PC-9 (cell line): ENCODE measurements around the gene FCHO2. TPM values are rescaled to one million over a fixed set of nuclear protein-coding genes. Genes with fewer than 3 reads are reported as not detected.

ENCODE experiments used
- Bru-seq: library from RNA; stranded (reverse); fragments of 400-500 nt; gene quantifications from one replicate; lab custom pipeline; 2021; lab: Mats Ljungman, UMichigan
- BruChase-seq, 2 experiments: library from RNA; stranded (reverse); fragments of 400-500 nt; gene quantifications; one replicate each; lab custom pipeline; 2021; lab: Mats Ljungman, UMichigan
- BruUV-seq: library from RNA; stranded (reverse); fragments of 400-500 nt; replicated peaks from 2 replicates; lab custom pipeline; 2021; lab: Mats Ljungman, UMichigan
- CTCF ChIA-PET: fragments of 300-600 bp; sonication (Branson Sonifier 250); formaldehyde crosslinking; loops from one replicate; lab custom pipeline; 2022; ENCODE audit warnings: antibody characterized with exemption; lab: Charles Lee
- POLR2A ChIA-PET: fragments of 300-600 bp; sonication (Branson Sonifier 250); formaldehyde crosslinking; loops from one replicate; lab custom pipeline; 2022; ENCODE audit warnings: antibody characterized with exemption; ENCODE audit not compliant: unreplicated experiment; lab: Charles Lee
- DNase-seq, 2 experiments: peaks; one replicate each; pipeline versions ENCODE4 v3.0.0 to v3.0.0-alpha.2; 2015 to 2022; ENCODE audit warnings: mixed read lengths in 1 of 2
- H2AFZ ChIP-seq: fragments of 200-600 bp; sonication (generic); 2 replicates; pipeline ENCODE4 v1.8.1; 2017; ENCODE audit warnings: antibody characterized with exemption
- H3F3A ChIP-seq: fragments of 200-600 bp; sonication (generic); 2 replicates; pipeline ENCODE4 v1.8.1; 2017; ENCODE audit warnings: antibody characterized with exemption, mild to moderate bottlenecking, low read depth; ENCODE audit not compliant: insufficient read depth
- H3K27ac ChIP-seq: fragments of 200-600 bp; sonication (generic); 2 replicates; pipeline ENCODE4 v1.6.1; 2016; ENCODE audit warnings: mixed run types
- H3K27me3 ChIP-seq: fragments of 200-600 bp; sonication (generic); 2 replicates; pipeline ENCODE4 v1.6.1; 2016; ENCODE audit warnings: low read depth, mixed run types; ENCODE audit not compliant: insufficient read depth
- H3K36me3 ChIP-seq: fragments of 200-600 bp; sonication (generic); 2 replicates; pipeline ENCODE4 v1.6.1; 2016; ENCODE audit warnings: low read depth, mixed run types
- H3K4me1 ChIP-seq: fragments of 200-600 bp; sonication (generic); replicated peaks from 2 replicates; pipeline ENCODE4 v1.6.1; 2016; ENCODE audit warnings: mixed run types; ENCODE audit not compliant: insufficient read depth
- H3K4me2 ChIP-seq: fragments of 200-600 bp; sonication (generic); 2 replicates; pipeline ENCODE4 v1.6.1; 2017; ENCODE audit warnings: mixed run types
- H3K4me3 ChIP-seq: fragments of 200-600 bp; sonication (generic); 2 replicates; pipeline ENCODE4 v1.6.1; 2016; ENCODE audit warnings: mixed run types
- H3K79me2 ChIP-seq: fragments of 200-600 bp; sonication (generic); 2 replicates; pipeline ENCODE4 v1.6.1; 2017; ENCODE audit warnings: low read depth, mixed run types
- H3K9me2 ChIP-seq: fragments of 200-600 bp; sonication (generic); 2 replicates; pipeline ENCODE4 v1.8.1; 2017; ENCODE audit warnings: mild to moderate bottlenecking; ENCODE audit not compliant: insufficient read depth
- H3K9me3 ChIP-seq: fragments of 200-600 bp; sonication (generic); 2 replicates; pipeline ENCODE4 v1.8.1; 2016; ENCODE audit warnings: low read depth; ENCODE audit not compliant: insufficient read depth
- H4K20me1 ChIP-seq: fragments of 200-600 bp; sonication (generic); 2 replicates; pipeline ENCODE4 v1.8.1; 2017; ENCODE audit not compliant: insufficient read depth
- CTCF ChIP-seq: fragments of 200-600 bp; sonication (generic); conservative IDR thresholded peaks from 2 replicates; pipeline ENCODE4 v1.6.1; 2017; ENCODE audit warnings: mixed run types, antibody characterized with exemption, mild to moderate bottlenecking, moderate library complexity
- EZH2 ChIP-seq: fragments of 200-600 bp; sonication (generic); IDR thresholded peaks from 2 replicates; pipeline ENCODE4 v1.8.0; 2017; ENCODE audit warnings: antibody characterized with exemption, low read depth
- intact Hi-C: fragments of 100-400 bp; cut with micrococcal nuclease; formaldehyde crosslinking; loops from one replicate; pipeline ENCODE4 v1.10.0; 2022; ENCODE audit not compliant: unreplicated experiment
- long read RNA-seq: library from polyadenylated mRNA; stranded (forward); transcript quantifications from one replicate; pipeline ENCODE4 v2.0.0, GENCODE V29; 2022
- total RNA-seq: library from RNA; stranded (reverse); gene quantifications from 2 replicates; pipeline ENCODE4 v1.2.3, GENCODE V29; 2021

FCHO2 gene
- 13.6 and 26.1 TPM in 2 replicates for total RNA-seq
- percentile 85 among the genes with signal in this experiment for Bru-seq, nascent RNA
- percentile 88 among the genes with signal in this experiment for BruChase-seq, experiment 1, labeled RNA remaining after a 2-hour chase
- BruChase-seq, experiment 2, labeled RNA remaining after a 6-hour chase, result percentile 72 among the genes with signal in this experiment
- long read RNA-seq, partial matches to known transcripts, result 2 of 6 reads
- long read RNA-seq, other reads (novel, unspliced or antisense), result 4 of 6 reads

- 0 out of 2 replicates have a peak, but pooled peaks cover 3% of the 10 kb centered on the region for H3K36me3 ChIP-seq
- H3K79me2 ChIP-seq, result peaks cover 52% of the 10 kb centered on the region
- ChIA-PET CTCF (interaction anchor here (0.8 kb wide), 1 partner anchor 35 kb away, joined by 3 read pairs; no protein-coding TSS in a partner anchor), POLR2A (interaction anchor here (0.6 kb wide), 2 partner anchors 1033 to 1316 kb away, joined by 3 read pairs; no protein-coding TSS in a partner anchor)
- TF ChIP-seq EZH2, result no peak
- peak; percentile 84 for TF ChIP-seq CTCF
- H3K4me2 ChIP-seq, result peak within 1 kb of the TSS; percentile 94
- H3K27ac ChIP-seq, result peak within 1 kb of the TSS; percentile 99
- H3K4me1 ChIP-seq, result peaks cover 58% of the 10 kb centered on the region
- intact Hi-C loops, result loop anchor here (1.0 to 10.0 kb wide), 3 partner anchors 75 to 589 kb away; no protein-coding TSS in a partner anchor
- H3K9me2 ChIP-seq, result no peaks in the 10 kb centered on the region
- DNase-seq, result peak; percentile 95 to 97
- no peaks in the 10 kb centered on the region for H4K20me1 ChIP-seq
- H3F3A ChIP-seq, result peaks cover 47% of the 10 kb centered on the region
- H3K9me3 ChIP-seq, result no peaks in the 10 kb centered on the region; the same call in 1 of the 2 replicates
- no peaks in the 10 kb centered on the region for H3K27me3 ChIP-seq
- H3K4me3 ChIP-seq, result peak within 1 kb of the TSS; percentile 74
- peak within 1 kb of the TSS; percentile 89 for H2AFZ ChIP-seq
- BruUV-seq, result no TSS peak
These were observed at the start of gene FCHO2 for GRCh38 chr5:72955768-72956323. TSS of gene FCHO2 (plus strand) at chr5:72956041. CDS start at chr5:72956097, 56 bp downstream.

GRCh38 chr5:72906806-72907205 lies 49.0 kb upstream of the FCHO2 start:
- H3K4me1 ChIP-seq, result no peaks in the 10 kb centered on the region
- H3K9me3 ChIP-seq, result no peaks in the 10 kb centered on the region
- ChIA-PET CTCF (no interaction called here), POLR2A (interaction anchor here (0.6 to 0.7 kb wide), 2 partner anchors 20 to 112 kb away, joined by 3 to 4 read pairs; no protein-coding TSS in a partner anchor)
- no peak overlapping the region for H2AFZ ChIP-seq
- peaks cover 6% of the 10 kb centered on the region; the same call in 1 of the 2 replicates for H3K79me2 ChIP-seq
- peaks cover 15% of the 10 kb centered on the region; the same call in 1 of the 2 replicates for H4K20me1 ChIP-seq
- no peak overlapping the region for H3K4me2 ChIP-seq
- H3K9me2 ChIP-seq, result no peaks in the 10 kb centered on the region
- TF ChIP-seq EZH2, result no peak
- TF ChIP-seq CTCF, result no peak
- intact Hi-C loops, result no loop called here
- DNase-seq, result no peak
- H3F3A ChIP-seq, result peaks cover 51% of the 10 kb centered on the region
- BruUV-seq, result no TSS peak
- H3K36me3 ChIP-seq, result peaks cover 78% of the 10 kb centered on the region
- no peaks in the 10 kb centered on the region for H3K27me3 ChIP-seq
- H3K4me3 ChIP-seq, result no peak overlapping the region
- no peak overlapping the region for H3K27ac ChIP-seq

DNA sequence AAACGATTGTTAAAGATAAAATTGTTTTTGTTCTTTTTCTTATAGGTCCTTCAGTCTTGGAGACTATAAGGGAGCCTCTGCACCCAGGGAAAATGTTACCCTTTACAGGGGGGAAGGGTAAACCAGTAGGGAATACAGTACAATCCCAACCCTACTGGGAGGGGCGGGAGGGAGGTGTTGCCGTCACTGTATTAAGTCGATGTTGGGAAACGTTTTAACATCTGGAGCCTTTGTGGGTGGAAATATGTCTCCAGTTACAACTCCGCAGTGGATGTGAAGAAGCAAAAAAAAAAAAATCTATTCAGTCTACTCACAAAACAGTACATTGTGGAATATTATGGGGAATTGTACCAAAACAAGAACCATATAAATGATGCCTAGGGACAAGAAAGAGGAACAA lies 47.2 kb upstream of the FCHO2 start:
- Histone ChIP-seq H3K9me3 (no peaks in the 10 kb centered on the region), H3K27me3 (no peaks in the 10 kb centered on the region)
- CTCF ChIA-PET, result interaction anchor here (0.6 kb wide), 1 partner anchor 558 kb away, joined by 3 read pairs; no protein-coding TSS in a partner anchor

More for the DNA sequence above, 47.2 kb upstream of the FCHO2 start:
- H2AFZ ChIP-seq, result no peak overlapping the region
- no peak overlapping the region for H3K27ac ChIP-seq
- H3F3A ChIP-seq, result peaks cover 49% of the 10 kb centered on the region
- TSS peak; percentile 1 for BruUV-seq
- no peaks in the 10 kb centered on the region for H3K4me1 ChIP-seq
- peaks cover 60% of the 10 kb centered on the region for H3K36me3 ChIP-seq
- no peak for DNase-seq
- no peaks in the 10 kb centered on the region for H3K79me2 ChIP-seq
- no peak overlapping the region for H3K4me2 ChIP-seq
- H4K20me1 ChIP-seq, result peaks cover 14% of the 10 kb centered on the region; the same call in 1 of the 2 replicates
- POLR2A ChIA-PET, result no interaction called here
- no peaks in the 10 kb centered on the region for H3K9me2 ChIP-seq
- no peak overlapping the region for H3K4me3 ChIP-seq
- intact Hi-C loops, result no loop called here
- TF ChIP-seq CTCF, result no peak
- no peak for TF ChIP-seq EZH2
